NT2/D1 (cell line): Measurements from ENCODE around the gene SETD1B.

Experiments
- DNase-seq: peaks from one replicate; pipeline ENCODE4 v3.0.0-alpha.2; 2011; ENCODE audit warnings: low read depth, low spot score
- H3K27me3 ChIP-seq: 2 replicates; pipeline ENCODE4 v1.6.0; 2011; ENCODE audit warnings: mild to moderate bottlenecking; ENCODE audit not compliant: insufficient read length, insufficient read depth
- H3K36me3 ChIP-seq: 2 replicates; pipeline ENCODE4 v1.6.1; 2011; ENCODE audit warnings: mild to moderate bottlenecking, low read length, mixed read lengths; ENCODE audit not compliant: insufficient read depth, insufficient read length
- H3K4me1 ChIP-seq: 2 replicates; pipeline ENCODE4 v1.5.1; 2011; ENCODE audit not compliant: insufficient read depth, insufficient read length
- H3K4me3 ChIP-seq: 2 replicates; pipeline ENCODE4 v1.5.1; 2011; ENCODE audit warnings: low read depth; ENCODE audit not compliant: insufficient read length
- H3K9ac ChIP-seq: 2 replicates; pipeline ENCODE4 v1.6.0; 2011; ENCODE audit warnings: low read depth; ENCODE audit not compliant: insufficient read length
- H3K9me3 ChIP-seq: 2 replicates; pipeline ENCODE4 v1.5.1; 2011; ENCODE audit warnings: mild to moderate bottlenecking, low read length; ENCODE audit not compliant: insufficient read depth
- SUZ12 ChIP-seq: IDR thresholded peaks from 2 replicates; pipeline ENCODE4 v1.6.1; 2011; ENCODE audit not compliant: insufficient read length, insufficient read depth; ENCODE audit errors: extremely low read depth
- YY1 ChIP-seq: IDR thresholded peaks from 2 replicates; pipeline ENCODE4 v1.6.1; 2011; ENCODE audit not compliant: insufficient read length, insufficient read depth
- ZNF274 ChIP-seq: IDR thresholded peaks from 2 replicates; pipeline ENCODE4 v1.6.1; 2011; ENCODE audit warnings: mild to moderate bottlenecking, low read depth, low read length

The SETD1B gene

GRCh38 chr12:121822393-121823100 is 18.7 kb downstream of the SETD1B start:
- no peaks in the 10 kb centered on the region for H3K9me3 ChIP-seq
- TF ChIP-seq SUZ12 (no peak), ZNF274 (no peak), YY1 (no peak)
- H3K9ac ChIP-seq, result no peak overlapping the region
- no peaks in the 10 kb centered on the region for H3K27me3 ChIP-seq
- no peak for DNase-seq
- no peaks in the 10 kb centered on the region for H3K4me1 ChIP-seq
- peaks cover 83% of the 10 kb centered on the region for H3K36me3 ChIP-seq
- H3K4me3 ChIP-seq, result no peak overlapping the region

GRCh38 chr12:121823101-121823726 is 19.4 kb downstream of the SETD1B start:
- Histone ChIP-seq H3K9me3 (no peaks in the 10 kb centered on the region), H3K9ac (no peak overlapping the region), H3K27me3 (no peaks in the 10 kb centered on the region), H3K4me3 (no peak overlapping the region), H3K36me3 (peaks cover 84% of the 10 kb centered on the region), H3K4me1 (no peaks in the 10 kb centered on the region)
- no peak for DNase-seq
- TF ChIP-seq ZNF274, result no peak

- no peak overlapping the region for H3K4me3 ChIP-seq
- H3K9ac ChIP-seq, result no peak overlapping the region
Measured at GRCh38 chr12:121823727-121824115, 19.9 kb downstream of the SETD1B start.

GRCh38 chr12:121825041-121825523 is 21.3 kb downstream of the SETD1B start:
- peaks cover 90% of the 10 kb centered on the region for H3K36me3 ChIP-seq
- no peaks in the 10 kb centered on the region for H3K27me3 ChIP-seq
- H3K9ac ChIP-seq, result no peak overlapping the region
- H3K9me3 ChIP-seq, result no peaks in the 10 kb centered on the region
- DNase-seq, result no peak
- no peak overlapping the region for H3K4me3 ChIP-seq
- no peaks in the 10 kb centered on the region for H3K4me1 ChIP-seq
- TF ChIP-seq ZNF274 (no peak), SUZ12 (no peak), YY1 (no peak)

More at GRCh38 chr12:121823727-121824115, 19.9 kb downstream of the SETD1B start:
- Histone ChIP-seq H3K27me3 (no peaks in the 10 kb centered on the region), H3K9me3 (no peaks in the 10 kb centered on the region), H3K36me3 (peaks cover 89% of the 10 kb centered on the region), H3K4me1 (no peaks in the 10 kb centered on the region)
- no peak for DNase-seq
- no peak for TF ChIP-seq ZNF274
- TF ChIP-seq YY1, result no peak
- no peak for TF ChIP-seq SUZ12

- Histone ChIP-seq H3K36me3 (peaks cover 91% of the 10 kb centered on the region), H3K4me3 (no peak overlapping the region), H3K27me3 (no peaks in the 10 kb centered on the region), H3K9me3 (no peaks in the 10 kb centered on the region), H3K4me1 (no peaks in the 10 kb centered on the region), H3K9ac (no peak overlapping the region)
- DNase-seq, result no peak
- TF ChIP-seq YY1 (no peak), ZNF274 (no peak), SUZ12 (no peak)
Measured at GRCh38 chr12:121826318-121827150, 22.7 kb downstream of the SETD1B start.

GRCh38 chr12:121827351-121828099 is 23.7 kb downstream of the SETD1B start:
- Histone ChIP-seq H3K4me1 (peaks cover 5% of the 10 kb centered on the region), H3K4me3 (no peak overlapping the region), H3K36me3 (peaks cover 91% of the 10 kb centered on the region), H3K9ac (no peak overlapping the region), H3K27me3 (no peaks in the 10 kb centered on the region), H3K9me3 (no peaks in the 10 kb centered on the region)
- TF ChIP-seq ZNF274 (no peak), SUZ12 (no peak), YY1 (no peak)
- DNase-seq, result no peak

- Histone ChIP-seq H3K36me3 (peaks cover 88% of the 10 kb centered on the region), H3K4me3 (no peak overlapping the region), H3K9ac (no peak overlapping the region), H3K27me3 (no peaks in the 10 kb centered on the region), H3K9me3 (no peaks in the 10 kb centered on the region), H3K4me1 (peaks cover 5% of the 10 kb centered on the region)
- TF ChIP-seq SUZ12, result no peak
- no peak for DNase-seq
Measured at GRCh38 chr12:121828306-121828705, 24.5 kb downstream of the SETD1B start.
